IPS DF 4.7 (cell line): ENCODE data around the gene MS4A1.
"Not testable (repeated sequence)": the region's sequence is repeated elsewhere in the genome, so short reads cannot be mapped to it uniquely, and the experiment has no call there.

Source experiments
- DNase-seq: peaks from one replicate; pipeline ENCODE4 v3.0.0-alpha.2; 2013; ENCODE audit warnings: low spot score; ENCODE audit errors: extremely low read depth

MS4A1 gene

DNA sequence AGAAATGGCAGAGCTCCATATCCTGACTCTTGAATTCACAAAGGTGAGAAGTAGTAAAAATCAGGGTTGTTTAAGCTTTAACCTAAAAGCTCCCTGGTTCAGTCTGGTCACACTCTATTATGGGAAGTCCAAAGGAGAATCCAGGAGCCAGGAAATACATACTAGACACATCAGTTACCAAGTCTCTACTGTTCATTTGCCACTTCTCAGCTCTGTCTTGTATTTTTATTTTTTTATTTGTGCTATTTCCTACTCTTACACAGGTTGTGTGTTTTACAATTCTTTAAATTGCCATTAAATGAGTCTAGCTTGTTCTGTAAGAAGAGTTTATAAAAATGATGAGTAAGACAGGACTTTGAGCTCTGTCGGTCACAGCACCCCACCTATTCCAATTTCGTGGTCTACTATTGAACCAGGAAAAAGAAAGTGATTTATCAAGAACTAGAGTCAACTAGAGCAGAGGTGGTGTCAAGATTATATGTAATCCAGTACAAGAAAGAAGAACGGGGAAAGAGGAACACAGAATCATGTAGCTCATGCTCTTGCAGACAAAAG, 46.7 kb downstream of the MS4A1 start:
- DNase-seq = no peak

DNA sequence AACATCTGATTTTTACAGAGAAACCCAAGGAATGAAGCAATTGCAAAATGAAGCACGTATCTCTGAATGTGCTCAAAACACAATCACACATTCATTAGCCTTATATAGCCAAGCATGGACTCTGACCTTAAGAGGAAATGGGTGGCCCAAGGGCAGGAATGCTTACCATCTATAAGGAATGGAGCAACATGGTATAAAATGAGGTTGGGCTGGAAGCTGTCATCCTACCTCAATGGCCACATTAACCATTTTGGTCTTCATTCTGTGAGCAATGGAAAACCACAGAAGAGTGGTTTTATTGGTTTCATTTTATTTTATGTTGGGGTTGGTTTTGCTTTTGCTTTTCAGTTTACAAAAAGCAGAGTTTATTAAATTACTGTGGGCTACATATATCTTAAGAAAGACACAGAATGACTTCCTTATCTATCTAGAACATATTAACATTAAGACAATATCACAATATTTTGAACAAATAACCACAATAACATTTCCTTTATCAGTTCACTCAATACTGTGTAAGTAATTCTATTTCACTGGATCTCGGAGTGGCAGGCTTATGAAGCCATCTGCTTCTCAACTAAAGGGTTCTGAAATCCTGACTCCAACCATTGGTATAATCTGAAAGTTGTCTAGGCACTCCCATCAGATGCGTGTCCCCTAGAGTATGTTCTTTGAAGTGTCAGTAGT, 48.7 kb downstream of the MS4A1 start:
- DNase-seq = no peak

DNA sequence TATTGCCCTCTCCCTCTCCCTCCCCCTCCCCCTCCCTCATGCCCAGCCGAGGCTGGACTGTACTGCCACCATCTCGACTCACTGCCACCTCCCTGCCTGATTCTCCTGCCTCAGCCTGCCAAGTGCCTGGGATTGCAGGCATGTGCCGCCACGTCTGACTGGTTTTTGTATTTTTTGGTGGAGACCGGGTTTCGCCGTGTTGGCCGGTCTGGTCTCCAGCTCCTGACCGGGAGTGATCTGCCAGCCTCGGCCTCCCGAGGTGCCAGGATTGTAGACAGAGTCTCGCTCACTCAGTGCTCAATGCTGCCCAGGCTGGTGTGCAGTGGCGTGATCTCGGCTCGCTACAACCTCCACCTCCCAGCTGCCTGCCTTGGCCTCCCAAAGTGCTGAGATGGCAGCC, 54.0 kb downstream of the MS4A1 start:
- not testable (repeated sequence) for DNase-seq

GRCh38 chr11:60510209-60510608, 54.6 kb downstream of the MS4A1 start:
- not testable (repeated sequence) for DNase-seq

GRCh38 chr11:60511393-60511792, 55.7 kb downstream of the MS4A1 start:
- no peak for DNase-seq

DNA sequence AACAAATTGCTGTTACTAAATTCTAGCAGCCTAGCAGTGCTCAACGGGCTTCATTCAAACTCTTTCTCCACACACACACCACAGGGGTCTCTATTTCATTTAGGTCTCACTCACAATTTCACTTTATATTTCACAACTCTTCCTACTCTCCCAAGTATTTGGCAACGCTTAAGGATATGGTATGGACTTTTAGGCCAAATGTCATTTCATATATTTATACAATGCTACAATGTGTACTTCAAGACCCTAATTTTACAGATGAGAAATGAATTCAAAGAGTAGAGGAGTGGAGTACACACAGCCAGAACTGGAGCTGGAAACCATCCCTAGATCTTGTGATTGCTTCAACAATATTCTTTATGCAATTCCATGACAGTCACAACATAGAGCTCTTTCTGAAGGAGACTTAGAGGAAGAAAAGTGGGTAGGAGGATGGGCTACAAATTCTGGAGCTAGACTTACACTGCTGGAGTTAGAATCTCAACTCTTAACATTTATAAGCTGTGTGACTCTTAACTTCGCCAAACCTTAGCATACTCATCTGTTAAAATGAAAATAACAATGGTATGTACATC, 57.1 kb downstream of the MS4A1 start:
- no peak for DNase-seq

DNA sequence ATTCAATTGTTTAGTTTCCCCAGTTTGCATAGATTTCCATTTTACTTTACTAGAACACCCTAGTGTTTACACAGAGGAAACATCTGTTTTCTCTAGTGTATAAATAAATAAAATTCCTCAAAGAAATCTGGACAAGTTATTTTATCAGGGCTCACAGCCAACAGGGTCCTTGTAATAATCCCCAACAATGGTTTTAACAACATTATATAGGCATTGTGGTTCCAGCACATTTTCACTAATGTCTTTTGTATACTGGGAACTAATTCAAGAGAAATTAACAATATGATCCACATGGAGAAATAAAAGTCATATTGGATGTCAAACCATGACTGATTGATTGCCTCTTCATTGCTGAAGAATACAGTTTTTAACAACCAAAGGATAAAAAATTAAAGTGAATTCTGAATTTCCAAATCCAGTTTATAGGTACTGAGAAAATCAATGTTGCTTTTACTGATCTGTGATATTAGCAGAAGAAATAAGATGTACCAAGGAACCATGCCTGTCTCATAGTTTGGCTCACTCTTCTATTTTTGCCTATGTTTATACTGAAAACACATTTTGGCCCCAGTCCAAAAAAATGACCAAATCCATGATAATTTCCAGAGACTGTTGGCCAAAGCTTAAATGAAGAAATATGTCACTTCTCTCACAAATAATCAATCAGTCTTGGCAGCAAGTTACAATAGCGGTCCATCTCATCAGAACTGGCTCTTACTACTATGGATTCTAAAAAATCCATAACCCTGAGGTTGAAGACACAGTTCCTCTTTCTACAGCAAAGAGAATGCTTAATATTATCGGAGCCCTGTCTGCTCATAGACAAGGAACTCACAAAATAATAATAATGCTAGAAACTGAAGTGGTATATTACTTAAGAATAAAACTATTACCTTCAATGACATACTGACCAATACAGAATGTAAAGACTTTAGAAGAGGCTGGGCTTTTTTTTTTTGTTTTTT, 58.1 kb downstream of the MS4A1 start:
- DNase-seq = no peak

GRCh38 chr11:60515144-60515855, 59.7 kb downstream of the MS4A1 start, which contains the start of gene MS4A13:
Gene MS4A13 (plus strand): TSS chr11:60515392. CDS start chr11:60518084, 2,692 bp downstream.
- DNase-seq = no peak
